Measurements from ENCODE around the gene C17orf113.

The C17orf113 gene

GRCh38 chr17:42078396-42079043 lies 28.1 kb upstream of the C17orf113 start:
- TF ChIP-seq CTCF (conservative IDR thresholded peaks at IDR 0.05; ENCODE audit: low read depth, low read length) = no peak
- DNase-seq (ENCODE audit: low read depth) = no peak
- H3K4me3 ChIP-seq (ENCODE audit: low read depth, low read length) = no peak overlapping the region

- no peak for DNase-seq (ENCODE audit: low read depth)
- TF ChIP-seq CTCF (conservative IDR thresholded peaks at IDR 0.05; ENCODE audit: low read depth, low read length) = no peak
- H3K4me3 ChIP-seq (ENCODE audit: low read depth, low read length) = no peak overlapping the region
Measured at GRCh38 chr17:42077755-42078154, 27.4 kb upstream of the C17orf113 start.

GRCh38 chr17:42076797-42077559 lies 26.6 kb upstream of the C17orf113 start:
- H3K4me3 ChIP-seq (ENCODE audit: low read depth, low read length) = no peak overlapping the region
- no peak for TF ChIP-seq CTCF (conservative IDR thresholded peaks at IDR 0.05; ENCODE audit: low read depth, low read length)
- DNase-seq (ENCODE audit: low read depth) = no peak

- no peak overlapping the region for H3K4me3 ChIP-seq (ENCODE audit: low read depth, low read length)
- no peak for DNase-seq (ENCODE audit: low read depth)
Measured at GRCh38 chr17:42075789-42076188, 25.4 kb upstream of the C17orf113 start.

GRCh38 chr17:42072323-42073187 lies 22.2 kb upstream of the C17orf113 start:
- no peak for TF ChIP-seq CTCF (conservative IDR thresholded peaks at IDR 0.05; ENCODE audit: low read depth, low read length)
- DNase-seq (ENCODE audit: low read depth) = no peak
- H3K4me3 ChIP-seq (ENCODE audit: low read depth, low read length) = peak overlapping the region; percentile 24

More at GRCh38 chr17:42075789-42076188, 25.4 kb upstream of the C17orf113 start:
- no peak for TF ChIP-seq CTCF (conservative IDR thresholded peaks at IDR 0.05; ENCODE audit: low read depth, low read length)

GRCh38 chr17:42071810-42072209 lies 21.4 kb upstream of the C17orf113 start:
- DNase-seq (ENCODE audit: low read depth) = no peak
- no peak overlapping the region for H3K4me3 ChIP-seq (ENCODE audit: low read depth, low read length)
- no peak for TF ChIP-seq CTCF (conservative IDR thresholded peaks at IDR 0.05; ENCODE audit: low read depth, low read length)
